Stimulated activated effector memory CD8-positive, alpha-beta T cell treated with anti-CD3 and anti-CD28 coated beads, Interleukin-12 subunit alpha, Interleukin-12 subunit beta, amount 100 ng/mL, for 72 hours (primary cell): ENCODE data around the gene LAMB1.

ENCODE experiments used
- ATAC-seq: fragments of 150-1000 bp; cut with Tn5 transposase; 2 replicates; pipeline ENCODE4 v1.10.0; 2021
- DNase-seq, 2 donors: peaks; one replicate each; pipeline ENCODE4 v3.0.0; 2021 to 2022; ENCODE audit warnings: low spot score in 2 of 2
- H3K27ac Mint-ChIP-seq: one replicate; pipeline ENCODE4 v1.8.0; 2022; ENCODE audit warnings: mild to moderate bottlenecking, mixed read lengths
- H3K36me3 Mint-ChIP-seq: one replicate; pipeline ENCODE4 v1.8.0; 2022; ENCODE audit warnings: mild to moderate bottlenecking, mixed read lengths
- H3K4me1 Mint-ChIP-seq: one replicate; pipeline ENCODE4 v1.8.0; 2022; ENCODE audit warnings: mixed read lengths
- H3K4me3 Mint-ChIP-seq: one replicate; pipeline ENCODE4 v1.8.0; 2022; ENCODE audit warnings: mild to moderate bottlenecking, mixed read lengths
- H3K9me3 Mint-ChIP-seq: one replicate; pipeline ENCODE4 v1.8.0; 2022; ENCODE audit warnings: mixed read lengths

LAMB1 gene

GRCh38 chr7:107884066-107884818 is 118.7 kb downstream of the LAMB1 start:
- Mint-ChIP-seq H3K4me3 (no peak overlapping the region), H3K36me3 (no peaks in the 10 kb centered on the region), H3K4me1 (peaks cover 6% of the 10 kb centered on the region), H3K9me3 (no peaks in the 10 kb centered on the region), H3K27ac (no peak overlapping the region)
- ATAC-seq (no peak), DNase-seq (no peak)

DNA sequence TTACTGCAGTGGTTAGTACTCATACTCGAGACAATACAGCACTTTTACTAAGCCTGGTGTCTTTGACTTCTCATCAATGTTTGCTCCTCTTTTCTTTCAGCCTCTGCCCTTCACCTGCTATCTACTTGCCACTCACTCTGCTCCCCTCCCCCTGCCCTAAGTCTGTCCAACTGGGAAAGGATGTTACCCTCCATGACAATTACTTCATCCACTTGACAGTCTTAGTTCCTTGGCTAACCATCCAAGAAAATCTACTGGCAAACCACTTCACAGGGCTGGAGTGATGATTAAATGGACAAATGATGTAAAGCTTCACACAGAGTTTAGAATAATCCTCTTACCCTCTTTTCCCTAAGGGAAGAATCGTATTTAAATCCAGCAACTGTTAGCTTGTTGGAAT is 120.2 kb downstream of the LAMB1 start:
- ATAC-seq, result no peak
- DNase-seq, result no peak
- Mint-ChIP-seq H3K4me1 (peaks cover 6% of the 10 kb centered on the region), H3K9me3 (no peaks in the 10 kb centered on the region), H3K36me3 (no peaks in the 10 kb centered on the region), H3K27ac (no peak overlapping the region), H3K4me3 (no peak overlapping the region)

DNA sequence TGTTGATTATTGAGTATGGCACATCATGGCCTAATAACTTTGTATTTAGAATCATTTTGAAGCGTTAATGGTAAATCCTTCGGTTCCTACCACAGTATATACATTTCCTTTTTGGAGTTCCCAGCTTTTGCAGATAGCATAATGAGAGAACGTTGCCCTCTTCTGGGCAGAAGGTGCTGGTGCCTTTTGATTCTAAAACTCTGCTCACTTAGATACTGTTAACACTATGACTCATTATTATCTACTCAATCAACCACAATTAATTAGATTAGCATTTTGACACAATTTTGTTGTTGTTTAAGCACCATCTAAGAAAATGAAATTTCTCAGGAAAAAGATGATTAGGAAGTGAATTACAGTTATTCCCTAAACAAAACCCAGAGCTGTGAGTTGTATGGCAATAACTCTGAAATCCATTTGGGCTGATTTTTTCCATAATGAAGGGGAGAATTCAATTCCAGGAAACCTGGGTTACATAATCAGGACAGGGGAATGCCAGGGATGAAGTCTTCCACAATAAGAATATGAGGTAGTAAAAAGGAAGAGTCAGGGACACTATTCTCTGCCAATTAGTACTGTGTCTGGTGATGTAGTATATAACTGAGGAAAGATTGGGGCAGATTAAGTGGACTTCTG is 123.4 kb downstream of the LAMB1 start:
- Mint-ChIP-seq H3K27ac (no peak overlapping the region), H3K36me3 (no peaks in the 10 kb centered on the region), H3K9me3 (no peaks in the 10 kb centered on the region), H3K4me3 (no peak overlapping the region), H3K4me1 (peaks cover 6% of the 10 kb centered on the region)
- ATAC-seq, result peak; percentile 82
- DNase-seq, result no peak

DNA sequence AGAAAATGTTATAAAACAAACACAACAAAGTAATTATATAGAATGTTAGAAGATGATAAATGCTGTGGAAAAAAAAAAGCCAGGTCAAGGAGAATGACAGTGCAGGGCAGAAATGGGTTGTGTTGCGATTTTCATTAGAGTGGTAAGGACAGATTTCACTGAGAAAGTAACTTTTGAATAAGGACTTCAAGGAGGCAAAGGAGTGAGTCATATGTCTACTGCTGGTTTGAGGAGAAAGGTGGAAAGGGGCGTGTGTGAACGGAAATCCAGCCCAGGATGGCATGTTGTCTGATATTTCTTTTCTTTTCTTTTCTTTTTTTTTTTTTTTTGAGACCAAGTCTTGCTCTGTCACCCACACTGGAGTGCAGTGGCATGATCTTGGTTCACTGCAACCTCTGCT is 124.3 kb downstream of the LAMB1 start:
- DNase-seq (no peak), ATAC-seq (no peak)
- Mint-ChIP-seq H3K36me3 (no peaks in the 10 kb centered on the region), H3K9me3 (no peaks in the 10 kb centered on the region), H3K4me1 (peaks cover 6% of the 10 kb centered on the region), H3K27ac (no peak overlapping the region), H3K4me3 (no peak overlapping the region)

- no peak overlapping the region for H3K4me3 Mint-ChIP-seq
- H3K9me3 Mint-ChIP-seq, result no peaks in the 10 kb centered on the region
- ATAC-seq, result no peak
- H3K36me3 Mint-ChIP-seq, result no peaks in the 10 kb centered on the region
- no peak for DNase-seq
- no peak overlapping the region for H3K27ac Mint-ChIP-seq
- peaks cover 6% of the 10 kb centered on the region for H3K4me1 Mint-ChIP-seq
Observed at GRCh38 chr7:107877731-107878382, 125.1 kb downstream of the LAMB1 start.

GRCh38 chr7:107876916-107877315 is 126.0 kb downstream of the LAMB1 start:
- ATAC-seq, result no peak
- no peak overlapping the region for H3K4me3 Mint-ChIP-seq

DNA sequence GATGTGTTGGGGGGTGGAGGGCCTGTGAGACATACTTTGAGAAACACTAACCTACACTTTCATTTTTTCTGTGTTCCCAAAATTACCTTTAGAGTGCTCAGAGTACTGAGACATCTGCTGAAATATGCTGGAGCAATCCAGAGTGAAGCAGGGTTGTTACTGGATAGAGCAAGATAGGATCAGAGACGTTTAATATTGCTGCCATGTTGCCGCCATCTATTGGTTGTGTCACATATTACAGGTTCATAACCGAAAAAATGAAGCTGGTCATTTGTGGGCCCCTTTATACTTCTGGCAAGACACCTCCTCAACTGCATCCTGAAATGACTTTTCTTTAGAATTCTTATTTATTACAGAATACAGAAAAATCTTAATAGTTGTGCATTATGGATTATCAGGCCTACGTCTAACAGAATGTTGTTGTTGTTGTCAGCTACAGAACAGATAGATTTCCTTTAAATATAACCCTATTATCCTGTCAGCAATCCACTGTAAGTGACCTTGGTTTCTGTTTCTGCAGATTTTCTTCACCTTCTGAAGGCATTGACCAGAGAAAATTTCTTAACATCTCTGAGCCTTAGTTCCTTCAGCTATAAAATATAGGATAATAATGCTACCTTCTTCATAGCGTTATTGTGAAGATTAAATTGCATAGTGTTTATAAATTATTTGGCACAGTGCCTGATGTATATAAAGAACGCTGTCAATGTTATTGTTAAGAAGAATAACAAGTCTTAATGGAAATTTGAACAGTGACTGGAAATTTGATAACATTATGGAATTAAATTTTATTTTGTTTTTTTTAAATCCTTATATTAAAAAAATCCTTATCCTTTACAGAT is 128.1 kb downstream of the LAMB1 start:
- Mint-ChIP-seq H3K27ac (peak overlapping the region; percentile 9), H3K9me3 (no peaks in the 10 kb centered on the region), H3K4me3 (no peak overlapping the region), H3K36me3 (no peaks in the 10 kb centered on the region), H3K4me1 (peaks cover 17% of the 10 kb centered on the region)
- ATAC-seq (peak; percentile 77), DNase-seq (peak in 1 of 2 donors; percentile 65)

More at GRCh38 chr7:107876916-107877315, 126.0 kb downstream of the LAMB1 start:
- H3K9me3 Mint-ChIP-seq, result no peaks in the 10 kb centered on the region
- H3K4me1 Mint-ChIP-seq, result peaks cover 6% of the 10 kb centered on the region
- H3K27ac Mint-ChIP-seq, result no peak overlapping the region
- H3K36me3 Mint-ChIP-seq, result no peaks in the 10 kb centered on the region
- no peak for DNase-seq

DNA sequence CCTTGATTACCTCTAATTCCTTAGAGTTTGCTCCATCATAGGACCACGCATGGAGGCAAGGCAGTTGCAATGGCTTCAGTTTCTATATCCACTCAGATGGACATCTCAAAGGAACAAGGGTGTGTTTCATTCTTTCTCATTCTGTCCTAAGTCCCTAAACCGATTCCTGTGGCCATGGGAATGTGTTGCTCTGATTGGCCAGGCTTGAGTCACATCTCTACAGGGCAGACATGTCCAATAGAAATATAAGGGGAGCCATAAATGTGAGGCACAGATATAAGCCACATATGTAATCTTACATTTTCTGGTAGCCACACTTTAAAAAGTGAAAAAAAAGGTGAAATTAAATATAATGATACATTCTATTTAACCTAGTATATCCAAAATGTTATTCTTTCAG is 128.8 kb downstream of the LAMB1 start:
- Mint-ChIP-seq H3K4me1 (peaks cover 11% of the 10 kb centered on the region), H3K4me3 (no peak overlapping the region)

More for the DNA sequence above, 128.8 kb downstream of the LAMB1 start:
- ATAC-seq (no peak), DNase-seq (no peak)
- no peaks in the 10 kb centered on the region for H3K36me3 Mint-ChIP-seq
- H3K9me3 Mint-ChIP-seq, result no peaks in the 10 kb centered on the region
- peak overlapping the region; percentile 9 for H3K27ac Mint-ChIP-seq
